HEK293 (cell line): ENCODE measurements around the gene HOXA11.

ENCODE experiments used
- ELK4 ChIP-seq: IDR thresholded peaks from 2 replicates; pipeline ENCODE4 v1.6.1; 2011; ENCODE audit warnings: mild to moderate bottlenecking, low read depth, low read length, borderline replicate concordance
- GLIS1 ChIP-seq: fragments of 450-650 bp; formaldehyde crosslinking; IDR thresholded peaks from 2 replicates; pipeline ENCODE4 v1.5.1; 2016; ENCODE audit warnings: missing biosample characterization, missing genetic modification characterization
- HOXD13 ChIP-seq: sonication (generic); formaldehyde crosslinking; IDR thresholded peaks from 2 replicates; pipeline ENCODE4 v1.8.0; 2022; ENCODE audit warnings: missing genetic modification reagents, borderline replicate concordance
- KLF1 ChIP-seq: fragments of 450-650 bp; formaldehyde crosslinking; IDR thresholded peaks from 2 replicates; pipeline ENCODE4 v1.5.1; 2016; ENCODE audit warnings: missing biosample characterization, missing genetic modification characterization
- KLF16 ChIP-seq: fragments of 450-650 bp; formaldehyde crosslinking; IDR thresholded peaks from 2 replicates; pipeline ENCODE4 v1.5.1; 2017; ENCODE audit warnings: missing biosample characterization, missing genetic modification characterization
- KLF9 ChIP-seq: fragments of 450-650 bp; formaldehyde crosslinking; IDR thresholded peaks from 2 replicates; pipeline ENCODE4 v1.5.1; 2016; ENCODE audit warnings: missing biosample characterization, missing genetic modification characterization, low read depth
- MEIS1 ChIP-seq: sonication (generic); formaldehyde crosslinking; IDR thresholded peaks from 2 replicates; pipeline ENCODE4 v1.8.1; 2022; ENCODE audit warnings: missing genetic modification reagents, mild to moderate bottlenecking, borderline replicate concordance
- MZF1 ChIP-seq: fragments of 450-650 bp; formaldehyde crosslinking; IDR thresholded peaks from 2 replicates; pipeline ENCODE4 v1.5.1; 2017; ENCODE audit warnings: missing biosample characterization, missing genetic modification characterization, borderline replicate concordance
- OVOL3 ChIP-seq: fragments of 450-650 bp; formaldehyde crosslinking; IDR thresholded peaks from 2 replicates; pipeline ENCODE4 v1.5.1; 2016; ENCODE audit warnings: missing biosample characterization, missing genetic modification characterization
- PRDM6 ChIP-seq: fragments of 450-650 bp; formaldehyde crosslinking; IDR thresholded peaks from 2 replicates; pipeline ENCODE4 v1.5.1; 2017; ENCODE audit warnings: missing biosample characterization, missing genetic modification characterization
- SALL2 ChIP-seq: fragments of 450-650 bp; formaldehyde crosslinking; IDR thresholded peaks from 2 replicates; pipeline ENCODE4 v1.5.0; 2017; ENCODE audit warnings: missing biosample characterization, mild to moderate bottlenecking, missing genetic modification characterization, borderline replicate concordance
- SP3 ChIP-seq: fragments of 450-650 bp; formaldehyde crosslinking; IDR thresholded peaks from 2 replicates; pipeline ENCODE4 v1.5.1; 2016; ENCODE audit warnings: missing biosample characterization, missing genetic modification characterization
- TCF7L2 ChIP-seq: IDR thresholded peaks from 2 replicates; pipeline ENCODE4 v1.6.1; 2011; ENCODE audit warnings: low read depth, mild to moderate bottlenecking, inconsistent platforms, low read length, moderate library complexity, borderline replicate concordance
- WT1 ChIP-seq: fragments of 450-650 bp; formaldehyde crosslinking; IDR thresholded peaks from 2 replicates; pipeline ENCODE4 v1.5.1; 2016; ENCODE audit warnings: missing biosample characterization, missing genetic modification characterization
- ZBTB8A ChIP-seq: fragments of 450-650 bp; formaldehyde crosslinking; IDR thresholded peaks from 2 replicates; pipeline ENCODE4 v1.5.1; 2016; ENCODE audit warnings: missing biosample characterization, missing genetic modification characterization
- ZIC2 ChIP-seq: fragments of 450-650 bp; formaldehyde crosslinking; IDR thresholded peaks from 2 replicates; pipeline ENCODE4 v1.5.1; 2016; ENCODE audit warnings: missing biosample characterization, missing genetic modification characterization
- ZNF169 ChIP-seq: fragments of 450-650 bp; formaldehyde crosslinking; IDR thresholded peaks from 2 replicates; pipeline ENCODE4 v1.5.1; 2016; ENCODE audit warnings: missing biosample characterization, missing genetic modification characterization
- ZNF394 ChIP-seq: fragments of 450-650 bp; formaldehyde crosslinking; IDR thresholded peaks from 2 replicates; pipeline ENCODE4 v1.5.1; 2016; ENCODE audit warnings: missing biosample characterization, missing genetic modification characterization, mild to moderate bottlenecking, moderate library complexity, borderline replicate concordance
- ZNF433 ChIP-seq: fragments of 450-650 bp; formaldehyde crosslinking; IDR thresholded peaks from 2 replicates; pipeline ENCODE4 v1.5.1; 2016; ENCODE audit warnings: missing biosample characterization, missing genetic modification characterization, low read depth
- ZNF561 ChIP-seq: fragments of 450-650 bp; IDR thresholded peaks from 2 replicates; pipeline ENCODE4 v1.5.1; 2018; ENCODE audit warnings: missing biosample characterization, missing genetic modification characterization, borderline replicate concordance
- ZNF623 ChIP-seq: fragments of 450-650 bp; formaldehyde crosslinking; IDR thresholded peaks from 2 replicates; pipeline ENCODE4 v1.5.1; 2016; ENCODE audit warnings: missing biosample characterization, missing genetic modification characterization
- ZNF707 ChIP-seq: fragments of 450-650 bp; formaldehyde crosslinking; IDR thresholded peaks from 2 replicates; pipeline ENCODE4 v1.5.1; 2016; ENCODE audit warnings: missing biosample characterization, missing genetic modification characterization
- TF ChIP-seq, protein P1 (sequence below): fragments of 450-650 bp; formaldehyde crosslinking; IDR thresholded peaks from 2 replicates; pipeline ENCODE4 v1.5.1; 2016; ENCODE audit warnings: missing biosample characterization, missing genetic modification characterization
- TF ChIP-seq, protein P2 (sequence below): fragments of 450-650 bp; formaldehyde crosslinking; IDR thresholded peaks from 2 replicates; pipeline ENCODE4 v1.5.1; 2016; ENCODE audit warnings: missing biosample characterization, missing genetic modification characterization
- TF ChIP-seq, protein P3 (sequence below): fragments of 450-650 bp; formaldehyde crosslinking; optimal IDR thresholded peaks from 2 replicates; pipeline ENCODE3; 2016; ENCODE audit warnings: missing biosample characterization, mild to moderate bottlenecking, missing genetic modification characterization
- TF ChIP-seq, protein P4 (sequence below): fragments of 450-650 bp; formaldehyde crosslinking; conservative IDR thresholded peaks from 2 replicates; pipeline ENCODE4 v1.5.1; 2016; ENCODE audit warnings: low read depth, missing biosample characterization, missing genetic modification characterization

HOXA11 gene

GRCh38 chr7:27172823-27173510, 12.1 kb downstream of the HOXA11 start (continued):
- TF ChIP-seq, protein P1, sequence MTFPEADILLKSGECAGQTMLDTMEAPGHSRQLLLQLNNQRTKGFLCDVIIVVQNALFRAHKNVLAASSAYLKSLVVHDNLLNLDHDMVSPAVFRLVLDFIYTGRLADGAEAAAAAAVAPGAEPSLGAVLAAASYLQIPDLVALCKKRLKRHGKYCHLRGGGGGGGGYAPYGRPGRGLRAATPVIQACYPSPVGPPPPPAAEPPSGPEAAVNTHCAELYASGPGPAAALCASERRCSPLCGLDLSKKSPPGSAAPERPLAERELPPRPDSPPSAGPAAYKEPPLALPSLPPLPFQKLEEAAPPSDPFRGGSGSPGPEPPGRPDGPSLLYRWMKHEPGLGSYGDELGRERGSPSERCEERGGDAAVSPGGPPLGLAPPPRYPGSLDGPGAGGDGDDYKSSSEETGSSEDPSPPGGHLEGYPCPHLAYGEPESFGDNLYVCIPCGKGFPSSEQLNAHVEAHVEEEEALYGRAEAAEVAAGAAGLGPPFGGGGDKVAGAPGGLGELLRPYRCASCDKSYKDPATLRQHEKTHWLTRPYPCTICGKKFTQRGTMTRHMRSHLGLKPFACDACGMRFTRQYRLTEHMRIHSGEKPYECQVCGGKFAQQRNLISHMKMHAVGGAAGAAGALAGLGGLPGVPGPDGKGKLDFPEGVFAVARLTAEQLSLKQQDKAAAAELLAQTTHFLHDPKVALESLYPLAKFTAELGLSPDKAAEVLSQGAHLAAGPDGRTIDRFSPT (tag by site-specific recombination), result peak; percentile 40; the same call in 1 of the 2 replicates
- TF ChIP-seq SALL2 (tag by site-specific recombination) (no peak), ELK4 (no peak), ZNF623 (tag by site-specific recombination) (no peak), KLF9 (tag by site-specific recombination) (0 out of 2 replicates have a peak, but pooled peaks have one; percentile 35), HOXD13 (CRISPR knock-in tag) (peak; percentile 86; the same call in 1 of the 2 replicates), ZNF433 (tag by site-specific recombination) (no peak), ZIC2 (tag by site-specific recombination) (peak; percentile 84), ZNF561 (tag by site-specific recombination) (peak; percentile 70; the same call in 1 of the 2 replicates), TCF7L2 (peak; percentile 38; the same call in 1 of the 2 replicates), ZNF707 (tag by site-specific recombination) (no peak), GLIS1 (peak; percentile 75), MEIS1 (0 out of 2 replicates have a peak, but pooled peaks have one; percentile 11), KLF1 (tag by site-specific recombination) (no peak; the same call in none of the 2 replicates), ZBTB8A (tag by site-specific recombination) (peak; percentile 72), WT1 (tag by site-specific recombination) (peak; percentile 79), SP3 (tag by site-specific recombination) (peak; percentile 40; the same call in 1 of the 2 replicates), KLF16 (tag by site-specific recombination) (0 out of 2 replicates have a peak, but pooled peaks have one; percentile 54), PRDM6 (tag by site-specific recombination) (peak; percentile 56), MZF1 (tag by site-specific recombination) (peak; percentile 39; the same call in 1 of the 2 replicates), OVOL3 (tag by site-specific recombination) (0 out of 2 replicates have a peak, but pooled peaks have one; percentile 42), ZNF394 (tag by site-specific recombination) (peak; percentile 56), ZNF169 (tag by site-specific recombination) (no peak)
- TF ChIP-seq, protein P2, sequence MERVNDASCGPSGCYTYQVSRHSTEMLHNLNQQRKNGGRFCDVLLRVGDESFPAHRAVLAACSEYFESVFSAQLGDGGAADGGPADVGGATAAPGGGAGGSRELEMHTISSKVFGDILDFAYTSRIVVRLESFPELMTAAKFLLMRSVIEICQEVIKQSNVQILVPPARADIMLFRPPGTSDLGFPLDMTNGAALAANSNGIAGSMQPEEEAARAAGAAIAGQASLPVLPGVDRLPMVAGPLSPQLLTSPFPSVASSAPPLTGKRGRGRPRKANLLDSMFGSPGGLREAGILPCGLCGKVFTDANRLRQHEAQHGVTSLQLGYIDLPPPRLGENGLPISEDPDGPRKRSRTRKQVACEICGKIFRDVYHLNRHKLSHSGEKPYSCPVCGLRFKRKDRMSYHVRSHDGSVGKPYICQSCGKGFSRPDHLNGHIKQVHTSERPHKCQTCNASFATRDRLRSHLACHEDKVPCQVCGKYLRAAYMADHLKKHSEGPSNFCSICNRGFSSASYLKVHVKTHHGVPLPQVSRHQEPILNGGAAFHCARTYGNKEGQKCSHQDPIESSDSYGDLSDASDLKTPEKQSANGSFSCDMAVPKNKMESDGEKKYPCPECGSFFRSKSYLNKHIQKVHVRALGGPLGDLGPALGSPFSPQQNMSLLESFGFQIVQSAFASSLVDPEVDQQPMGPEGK (tag by site-specific recombination), result peak; percentile 84
- TF ChIP-seq, protein P3, sequence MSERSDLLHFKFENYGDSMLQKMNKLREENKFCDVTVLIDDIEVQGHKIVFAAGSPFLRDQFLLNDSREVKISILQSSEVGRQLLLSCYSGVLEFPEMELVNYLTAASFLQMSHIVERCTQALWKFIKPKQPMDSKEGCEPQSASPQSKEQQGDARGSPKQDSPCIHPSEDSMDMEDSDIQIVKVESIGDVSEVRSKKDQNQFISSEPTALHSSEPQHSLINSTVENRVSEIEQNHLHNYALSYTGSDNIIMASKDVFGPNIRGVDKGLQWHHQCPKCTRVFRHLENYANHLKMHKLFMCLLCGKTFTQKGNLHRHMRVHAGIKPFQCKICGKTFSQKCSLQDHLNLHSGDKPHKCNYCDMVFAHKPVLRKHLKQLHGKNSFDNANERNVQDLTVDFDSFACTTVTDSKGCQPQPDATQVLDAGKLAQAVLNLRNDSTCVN (tag by site-specific recombination), result peak; percentile 70
- TF ChIP-seq, protein P4, sequence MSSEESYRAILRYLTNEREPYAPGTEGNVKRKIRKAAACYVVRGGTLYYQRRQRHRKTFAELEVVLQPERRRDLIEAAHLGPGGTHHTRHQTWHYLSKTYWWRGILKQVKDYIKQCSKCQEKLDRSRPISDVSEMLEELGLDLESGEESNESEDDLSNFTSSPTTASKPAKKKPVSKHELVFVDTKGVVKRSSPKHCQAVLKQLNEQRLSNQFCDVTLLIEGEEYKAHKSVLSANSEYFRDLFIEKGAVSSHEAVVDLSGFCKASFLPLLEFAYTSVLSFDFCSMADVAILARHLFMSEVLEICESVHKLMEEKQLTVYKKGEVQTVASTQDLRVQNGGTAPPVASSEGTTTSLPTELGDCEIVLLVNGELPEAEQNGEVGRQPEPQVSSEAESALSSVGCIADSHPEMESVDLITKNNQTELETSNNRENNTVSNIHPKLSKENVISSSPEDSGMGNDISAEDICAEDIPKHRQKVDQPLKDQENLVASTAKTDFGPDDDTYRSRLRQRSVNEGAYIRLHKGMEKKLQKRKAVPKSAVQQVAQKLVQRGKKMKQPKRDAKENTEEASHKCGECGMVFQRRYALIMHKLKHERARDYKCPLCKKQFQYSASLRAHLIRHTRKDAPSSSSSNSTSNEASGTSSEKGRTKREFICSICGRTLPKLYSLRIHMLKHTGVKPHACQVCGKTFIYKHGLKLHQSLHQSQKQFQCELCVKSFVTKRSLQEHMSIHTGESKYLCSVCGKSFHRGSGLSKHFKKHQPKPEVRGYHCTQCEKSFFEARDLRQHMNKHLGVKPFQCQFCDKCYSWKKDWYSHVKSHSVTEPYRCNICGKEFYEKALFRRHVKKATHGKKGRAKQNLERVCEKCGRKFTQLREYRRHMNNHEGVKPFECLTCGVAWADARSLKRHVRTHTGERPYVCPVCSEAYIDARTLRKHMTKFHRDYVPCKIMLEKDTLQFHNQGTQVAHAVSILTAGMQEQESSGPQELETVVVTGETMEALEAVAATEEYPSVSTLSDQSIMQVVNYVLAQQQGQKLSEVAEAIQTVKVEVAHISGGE (tag by site-specific recombination), result peak; percentile 30; the same call in 1 of the 2 replicates
